ENCODE measurements around the gene PSTPIP1.
A peak's percentile ranks its signal among the peaks of the same experiment; 100 is the strongest.

The PSTPIP1 gene

GRCh38 chr15:77071305-77072223, 76.6 kb downstream of the PSTPIP1 start:
- no peak for DNase-seq

- no peak for DNase-seq
These were observed 79.4 kb downstream of the PSTPIP1 start for GRCh38 chr15:77074350-77074749.

- DNase-seq = no peak
These were observed 80.6 kb downstream of the PSTPIP1 start for GRCh38 chr15:77075528-77075927.

- DNase-seq = no peak
These were observed 81.5 kb downstream of the PSTPIP1 start for GRCh38 chr15:77076323-77076915.

GRCh38 chr15:77081971-77082370, 87.0 kb downstream of the PSTPIP1 start:
- peak in 1 of 5 experiments; percentile 76 for DNase-seq

- peak in 4 of 5 experiments; percentile 19 to 89 (median 46) for DNase-seq
These were observed 88.6 kb downstream of the PSTPIP1 start for GRCh38 chr15:77083381-77084160.

GRCh38 chr15:77084436-77084835, 89.5 kb downstream of the PSTPIP1 start:
- no peak for DNase-seq

- DNase-seq = peak in 1 of 5 experiments; percentile 55
These were observed 90.4 kb downstream of the PSTPIP1 start for GRCh38 chr15:77085297-77085696.

All from T-helper 2 cell (primary cell).